Trophoblast cell (in vitro differentiated cells and primary cell): ENCODE results near the gene PDXP.

Experiments
- DNase-seq, 2 donors: peaks; one replicate each; pipeline ENCODE4 v3.0.0-alpha.2; 2016
- H2AFZ ChIP-seq: 2 replicates; pipeline ENCODE4 v1.6.1; 2013; ENCODE audit warnings: low read length, moderate library complexity, mild to moderate bottlenecking; ENCODE audit not compliant: insufficient read depth, poor library complexity
- H2AK5ac ChIP-seq: 2 replicates; pipeline ENCODE4 v1.6.1; 2013; ENCODE audit warnings: mild to moderate bottlenecking, low read length
- H2BK120ac ChIP-seq: 2 replicates; pipeline ENCODE4 v1.6.1; 2013; ENCODE audit warnings: low read length, mild to moderate bottlenecking, moderate library complexity; ENCODE audit not compliant: insufficient read depth, poor library complexity
- H2BK12ac ChIP-seq: 2 replicates; pipeline ENCODE4 v1.6.1; 2013; ENCODE audit warnings: mild to moderate bottlenecking, low read length, moderate library complexity
- H2BK5ac ChIP-seq: 2 replicates; pipeline ENCODE4 v1.6.1; 2013; ENCODE audit warnings: low read length, low read depth, moderate library complexity, mild to moderate bottlenecking; ENCODE audit not compliant: poor library complexity
- H3K14ac ChIP-seq: 2 replicates; pipeline ENCODE4 v1.6.1; 2013; ENCODE audit warnings: mild to moderate bottlenecking, low read length
- H3K18ac ChIP-seq: 2 replicates; pipeline ENCODE4 v1.6.1; 2013; ENCODE audit warnings: mild to moderate bottlenecking, low read length
- H3K23ac ChIP-seq: 2 replicates; pipeline ENCODE4 v1.6.1; 2013; ENCODE audit warnings: low read length
- H3K27ac ChIP-seq: 2 replicates; pipeline ENCODE4 v1.5.1; 2013; ENCODE audit warnings: low read depth, mild to moderate bottlenecking, inconsistent platforms, low read length, moderate library complexity
- H3K27me3 ChIP-seq: 2 replicates; pipeline ENCODE4 v1.6.1; 2013; ENCODE audit warnings: inconsistent platforms, mild to moderate bottlenecking, low read length, moderate library complexity; ENCODE audit not compliant: insufficient read depth
- H3K36me3 ChIP-seq, 2 experiments: 1 replicate in 1 of 2; 2 replicates in 1 of 2; pipeline ENCODE4 v1.6.1; 2013; ENCODE audit warnings: low read length in 2 of 2, mild to moderate bottlenecking in 2 of 2, moderate library complexity in 1 of 2; ENCODE audit not compliant: insufficient read depth in 2 of 2, control insufficient read depth in 1 of 2
- H3K4ac ChIP-seq: 2 replicates; pipeline ENCODE4 v1.6.1; 2013; ENCODE audit warnings: low read depth, mild to moderate bottlenecking, low read length, moderate library complexity
- H3K4me1 ChIP-seq, 2 experiments: 1 replicate in 1 of 2; 2 replicates in 1 of 2; pipeline ENCODE4 v1.6.1; 2013; ENCODE audit warnings: low read length in 2 of 2, mild to moderate bottlenecking in 2 of 2, moderate library complexity in 1 of 2; ENCODE audit not compliant: insufficient read depth in 2 of 2, control insufficient read depth in 1 of 2
- H3K4me2 ChIP-seq: 2 replicates; pipeline ENCODE4 v1.6.1; 2013; ENCODE audit warnings: inconsistent platforms, mild to moderate bottlenecking, low read length, moderate library complexity
- H3K4me3 ChIP-seq: 2 replicates; pipeline ENCODE4 v1.5.1; 2013; ENCODE audit warnings: mild to moderate bottlenecking, low read depth, low read length, inconsistent platforms
- H3K79me1 ChIP-seq: one replicate; pipeline ENCODE4 v1.6.1; 2013; ENCODE audit warnings: low read length
- H3K79me2 ChIP-seq: 2 replicates; pipeline ENCODE4 v1.6.1; 2013; ENCODE audit warnings: low read length, mild to moderate bottlenecking; ENCODE audit not compliant: control insufficient read depth, insufficient read depth, poor library complexity
- H3K9ac ChIP-seq: 2 replicates; pipeline ENCODE4 v1.6.1; 2013; ENCODE audit warnings: mild to moderate bottlenecking, low read length
- H3K9me3 ChIP-seq: 2 replicates; pipeline ENCODE4 v1.6.1; 2013; ENCODE audit warnings: low read depth, mild to moderate bottlenecking, control low read depth, inconsistent platforms, low read length; ENCODE audit not compliant: insufficient read depth
- H4K12ac ChIP-seq: 2 replicates; pipeline ENCODE4 v1.6.1; 2013; ENCODE audit warnings: low read depth, mild to moderate bottlenecking, low read length, moderate library complexity
- H4K8ac ChIP-seq: 2 replicates; pipeline ENCODE4 v1.6.1; 2013; ENCODE audit warnings: low read depth, mild to moderate bottlenecking, low read length, moderate library complexity
- H4K91ac ChIP-seq: one replicate; pipeline ENCODE4 v1.6.1; 2013; ENCODE audit warnings: low read depth, mild to moderate bottlenecking, low read length, moderate library complexity
- WGBS: extraction: QIAGEN DNeasy Blood & Tissue Kit; methylation state at CpG from one replicate; pipeline ENCODE4 v1.1.7; 2013; ENCODE audit warnings: missing lambda C conversion rate; ENCODE audit not compliant: insufficient read length, insufficient coverage; ENCODE audit errors: extremely low coverage; 5-methylcytosine and 5-hydroxymethylcytosine counted together

The PDXP gene

DNA sequence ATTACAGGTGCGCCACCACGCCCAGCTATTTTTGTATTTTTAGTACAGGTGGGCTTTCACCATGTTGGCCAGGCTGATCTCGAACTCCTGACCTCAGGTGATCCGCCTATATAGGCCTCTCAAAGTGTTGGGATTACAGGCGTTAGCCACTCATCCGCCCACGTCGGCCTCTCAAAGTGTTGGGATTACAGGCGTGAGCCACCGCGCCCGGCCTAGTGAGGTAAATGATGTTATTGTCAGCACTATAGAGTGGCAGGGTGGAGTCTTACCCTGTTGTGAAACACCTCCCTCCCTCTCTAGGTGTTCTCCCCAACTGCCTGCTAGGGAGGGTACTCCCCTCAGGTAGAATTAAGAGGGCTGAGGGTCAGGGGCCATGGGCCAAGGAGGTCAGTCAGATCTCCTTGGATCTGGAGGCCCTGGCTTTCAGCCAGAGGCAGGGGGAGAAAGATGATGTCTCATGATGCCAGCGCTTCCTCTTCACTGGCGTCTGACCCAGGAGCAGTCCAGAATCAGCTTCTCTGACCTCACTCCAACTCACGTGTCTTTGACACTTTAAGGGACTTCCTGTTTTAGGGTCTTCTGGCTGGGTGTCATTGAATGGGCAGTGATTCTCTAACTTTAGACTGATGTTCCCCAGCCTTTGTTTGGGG is 47.9 kb upstream of the PDXP start:
- Histone ChIP-seq H2BK5ac (no peak overlapping the region), H2AFZ (no peak overlapping the region), H3K27ac (no peak overlapping the region), H3K79me2 (peaks cover 8% of the 10 kb centered on the region), H3K27me3 (no peaks in the 10 kb centered on the region), H3K4me1 (peaks cover 5% of the 10 kb centered on the region in 2 experiments), H3K9ac (no peak overlapping the region), H3K4me2 (no peak overlapping the region), H3K36me3 (peaks cover 12 to 14% of the 10 kb centered on the region in 2 experiments), H2BK12ac (no peak overlapping the region), H3K9me3 (no peaks in the 10 kb centered on the region), H2BK120ac (no peak overlapping the region), H3K4ac (no peak overlapping the region), H2AK5ac (no peak overlapping the region), H3K14ac (no peak overlapping the region), H3K23ac (no peak overlapping the region), H3K4me3 (no peak overlapping the region), H4K8ac (no peak overlapping the region), H4K12ac (no peak overlapping the region), H3K79me1 (peaks cover 11% of the 10 kb centered on the region), H4K91ac (no peak overlapping the region), H3K18ac (no peak overlapping the region)
- WGBS: no CpG with 5 or more reads among the region's 15 CpGs
- peak; percentile 25 to 51 for DNase-seq

DNA sequence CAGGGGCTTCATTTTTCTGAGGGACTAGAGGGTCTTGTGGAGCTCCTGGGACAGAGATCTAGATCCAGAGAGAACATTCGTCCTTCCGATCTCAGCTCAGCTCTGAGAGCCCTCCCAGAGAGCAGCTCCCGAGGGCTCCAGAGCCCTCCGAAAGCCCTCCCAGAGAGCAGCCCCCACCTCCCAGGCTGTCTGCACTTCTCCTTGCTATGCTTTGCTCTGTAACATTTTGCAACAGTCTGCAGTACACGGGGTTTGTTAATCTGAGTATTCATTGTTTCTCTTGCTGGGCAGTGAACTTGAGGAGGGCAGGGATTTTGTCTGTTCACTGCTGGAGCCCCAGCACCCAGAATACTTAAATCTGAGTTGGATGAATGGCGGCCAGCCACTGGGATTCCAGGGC is 47.3 kb upstream of the PDXP start:
- DNase-seq: no peak
- Histone ChIP-seq H3K14ac (no peak overlapping the region), H2AFZ (no peak overlapping the region), H3K4ac (no peak overlapping the region), H4K12ac (no peak overlapping the region), H2BK120ac (no peak overlapping the region), H3K9ac (no peak overlapping the region), H3K79me2 (peaks cover 8% of the 10 kb centered on the region), H4K91ac (no peak overlapping the region), H2AK5ac (no peak overlapping the region), H3K4me2 (no peak overlapping the region), H3K4me1 (peaks cover 5% of the 10 kb centered on the region in 2 experiments), H3K9me3 (no peaks in the 10 kb centered on the region), H3K23ac (no peak overlapping the region), H3K27ac (no peak overlapping the region), H3K18ac (no peak overlapping the region), H2BK12ac (no peak overlapping the region), H3K27me3 (no peaks in the 10 kb centered on the region), H3K4me3 (no peak overlapping the region), H3K79me1 (peaks cover 11% of the 10 kb centered on the region), H3K36me3 (peaks cover 16 to 18% of the 10 kb centered on the region in 2 experiments), H2BK5ac (no peak overlapping the region), H4K8ac (no peak overlapping the region)
- no CpG with 5 or more reads among the region's 6 CpGs for WGBS

DNA sequence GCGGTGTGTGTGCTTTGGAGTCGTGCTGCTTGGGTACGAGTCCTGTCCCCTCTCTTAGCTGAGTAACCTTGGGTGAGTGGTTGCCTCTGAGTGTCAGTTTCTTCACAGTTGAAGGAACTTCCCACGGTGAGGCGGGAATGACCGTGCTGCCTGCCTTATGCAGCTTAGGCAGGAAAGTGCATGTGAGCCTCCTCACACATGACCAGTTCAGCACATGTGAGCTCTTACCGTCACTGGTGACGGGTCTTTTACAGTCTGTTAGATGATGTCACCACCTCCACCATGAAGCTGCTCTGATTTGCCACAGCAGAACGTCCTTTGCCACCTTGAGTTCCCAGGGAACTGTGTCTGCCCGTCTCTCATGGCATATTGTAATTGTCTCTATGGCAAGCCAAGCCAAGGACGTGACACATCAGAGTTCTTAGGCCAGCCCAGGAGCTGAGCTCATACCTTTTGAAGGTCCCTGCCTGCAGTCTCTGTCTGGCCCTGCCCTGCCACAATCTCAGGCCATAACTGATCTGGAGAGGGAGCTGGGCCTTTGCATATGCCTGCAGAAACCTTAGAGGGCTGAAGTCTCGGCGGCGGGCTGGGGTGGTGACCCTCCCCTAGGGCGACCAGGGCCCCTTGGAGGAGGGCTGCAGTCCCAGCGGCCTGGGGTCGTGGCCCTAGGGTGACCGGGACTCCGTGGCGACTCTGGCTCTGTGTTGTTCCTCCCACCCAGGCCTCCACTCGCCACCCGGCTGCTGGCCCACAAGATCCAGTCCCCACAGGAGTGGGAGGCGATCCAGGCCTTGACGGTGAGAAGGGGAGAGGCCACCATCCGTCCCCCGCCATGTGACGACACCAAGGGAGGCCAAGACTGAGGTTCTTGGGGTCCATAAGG is 42.1 kb upstream of the PDXP start:
- Histone ChIP-seq H3K4me3 (no peak overlapping the region), H3K27me3 (no peaks in the 10 kb centered on the region), H4K91ac (no peak overlapping the region), H3K9ac (no peak overlapping the region), H3K4me2 (no peak overlapping the region), H2AFZ (no peak overlapping the region), H3K9me3 (no peaks in the 10 kb centered on the region), H3K18ac (no peak overlapping the region), H2BK12ac (no peak overlapping the region), H3K4me1 (no peaks in the 10 kb centered on the region), H3K79me1 (no peaks in the 10 kb centered on the region), H3K23ac (no peak overlapping the region), H2BK5ac (no peak overlapping the region), H3K27ac (no peak overlapping the region), H4K8ac (no peak overlapping the region), H3K4ac (no peak overlapping the region), H2AK5ac (no peak overlapping the region), H2BK120ac (no peak overlapping the region), H3K14ac (no peak overlapping the region), H4K12ac (no peak overlapping the region), H3K36me3 (peaks cover 54 to 55% of the 10 kb centered on the region in 2 experiments), H3K79me2 (no peaks in the 10 kb centered on the region)
- DNase-seq: no peak
- WGBS: no CpG with 5 or more reads among the region's 27 CpGs

DNA sequence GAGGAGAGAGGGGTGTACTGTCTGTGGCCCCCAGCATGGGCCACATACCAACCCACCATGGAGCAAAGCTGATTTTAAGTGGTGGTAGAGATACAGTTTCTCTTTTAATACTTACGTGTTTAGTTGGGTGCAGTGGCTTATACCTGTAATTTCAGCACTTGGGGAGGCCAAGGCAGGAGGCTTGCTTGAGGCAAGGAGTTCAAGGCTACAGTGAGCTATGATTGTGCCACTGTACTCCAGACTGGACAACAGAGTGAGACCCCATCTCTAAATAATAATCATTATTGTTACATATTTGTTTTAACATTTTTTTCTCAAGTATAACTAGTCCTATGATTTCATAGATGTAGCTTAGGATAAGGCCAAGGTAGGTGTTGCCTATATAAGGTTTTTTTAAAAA is 41.1 kb upstream of the PDXP start:
- H3K14ac ChIP-seq: no peak overlapping the region
- no peak overlapping the region for H2BK12ac ChIP-seq
- no peak overlapping the region for H3K4ac ChIP-seq
- no peak overlapping the region for H2AK5ac ChIP-seq
- H3K23ac ChIP-seq: no peak overlapping the region
- no peaks in the 10 kb centered on the region for H3K27me3 ChIP-seq
- WGBS: no CpG with 5 or more reads among the region's 1 CpG
- no peak overlapping the region for H3K27ac ChIP-seq
- H4K12ac ChIP-seq: no peak overlapping the region
- no peak overlapping the region for H3K4me2 ChIP-seq
- H3K79me2 ChIP-seq: no peaks in the 10 kb centered on the region
- H3K9me3 ChIP-seq: no peaks in the 10 kb centered on the region
- no peak for DNase-seq
- peaks cover 59% of the 10 kb centered on the region in 2 experiments for H3K36me3 ChIP-seq
- no peak overlapping the region for H3K9ac ChIP-seq
- H2BK5ac ChIP-seq: no peak overlapping the region
- H2AFZ ChIP-seq: no peak overlapping the region
- no peak overlapping the region for H3K18ac ChIP-seq
- H4K8ac ChIP-seq: no peak overlapping the region
- H3K79me1 ChIP-seq: no peaks in the 10 kb centered on the region
- no peak overlapping the region for H2BK120ac ChIP-seq
- H4K91ac ChIP-seq: no peak overlapping the region
- H3K4me1 ChIP-seq: no peaks in the 10 kb centered on the region
- no peak overlapping the region for H3K4me3 ChIP-seq
